HFFc6 (cell line): ENCODE data around the gene OR2F2. TPM values are rescaled to one million over a fixed set of nuclear protein-coding genes. Genes with fewer than 3 reads are reported as not detected.

Experiments
- DNase-seq: peaks from one replicate; pipeline ENCODE4 v3.0.0-alpha.2; 2018
- H3K27ac Mint-ChIP-seq: 2 replicates; pipeline ENCODE4 v1.8.0; 2020; ENCODE audit warnings: mild to moderate bottlenecking, mixed read lengths
- H3K27me3 Mint-ChIP-seq: 2 replicates; pipeline ENCODE4 v1.8.0; 2021; ENCODE audit warnings: mild to moderate bottlenecking, moderate library complexity, mixed read lengths; ENCODE audit not compliant: insufficient read depth
- H3K36me3 Mint-ChIP-seq: 2 replicates; pipeline ENCODE4 v1.8.0; 2021; ENCODE audit warnings: low read depth, mixed read lengths
- H3K4me1 Mint-ChIP-seq: 2 replicates; pipeline ENCODE4 v1.8.0; 2020; ENCODE audit warnings: low read depth, mixed read lengths
- H3K4me3 Mint-ChIP-seq: 2 replicates; pipeline ENCODE4 v1.8.0; 2020; ENCODE audit warnings: mild to moderate bottlenecking, moderate library complexity, mixed read lengths
- H3K9me3 Mint-ChIP-seq: 2 replicates; pipeline ENCODE4 v1.8.0; 2020; ENCODE audit warnings: mild to moderate bottlenecking, mixed read lengths
- CTCF ChIP-seq: fragments of 200-600 bp; sonication (generic); IDR thresholded peaks from 2 replicates; pipeline ENCODE4 v1.5.0; 2021; ENCODE audit warnings: antibody characterized with exemption, mild to moderate bottlenecking
- total RNA-seq, 6 experiments: library from RNA; stranded (reverse); fragmentation: NEBNext Ultra II Directional; extraction: Animal tissue kit (Norgen Biotek cat#: 25700); gene quantifications; 2 replicates in 1 of 6; 3 replicates in 5 of 6; pipeline ENCODE4 v1.2.3, GENCODE V29; 2021

OR2F2 gene
- total RNA-seq, 6 experiments from 2014 or later = not detected

GRCh38 chr7:143967398-143967797, 32.4 kb downstream of the OR2F2 start:
- TF ChIP-seq CTCF = no peak
- H3K4me3 Mint-ChIP-seq = no peak overlapping the region
- H3K36me3 Mint-ChIP-seq = no peaks in the 10 kb centered on the region
- no peaks in the 10 kb centered on the region; the same call in 1 of the 2 replicates for H3K9me3 Mint-ChIP-seq
- no peaks in the 10 kb centered on the region for H3K27me3 Mint-ChIP-seq
- no peak for DNase-seq
- no peaks in the 10 kb centered on the region; the same call in 1 of the 2 replicates for H3K4me1 Mint-ChIP-seq
- no peak overlapping the region for H3K27ac Mint-ChIP-seq

GRCh38 chr7:143973870-143974416, 38.9 kb downstream of the OR2F2 start:
- peaks cover 17% of the 10 kb centered on the region for H3K4me1 Mint-ChIP-seq
- no peak for DNase-seq
- H3K27me3 Mint-ChIP-seq = no peaks in the 10 kb centered on the region
- no peak for TF ChIP-seq CTCF
- no peak overlapping the region for H3K4me3 Mint-ChIP-seq
- no peaks in the 10 kb centered on the region for H3K36me3 Mint-ChIP-seq
- H3K27ac Mint-ChIP-seq = no peak overlapping the region
- H3K9me3 Mint-ChIP-seq = no peaks in the 10 kb centered on the region; the same call in 1 of the 2 replicates

GRCh38 chr7:143974459-143974858, 39.4 kb downstream of the OR2F2 start:
- Mint-ChIP-seq H3K36me3 (no peaks in the 10 kb centered on the region), H3K4me3 (no peak overlapping the region), H3K9me3 (no peaks in the 10 kb centered on the region), H3K27ac (no peak overlapping the region), H3K4me1 (peaks cover 22% of the 10 kb centered on the region), H3K27me3 (no peaks in the 10 kb centered on the region)
- DNase-seq = peak; percentile 48
- no peak for TF ChIP-seq CTCF

GRCh38 chr7:143975617-143976016, 40.6 kb downstream of the OR2F2 start:
- H3K4me1 Mint-ChIP-seq = peaks cover 34% of the 10 kb centered on the region
- H3K4me3 Mint-ChIP-seq = no peak overlapping the region
- H3K36me3 Mint-ChIP-seq = no peaks in the 10 kb centered on the region
- H3K27me3 Mint-ChIP-seq = no peaks in the 10 kb centered on the region
- H3K27ac Mint-ChIP-seq = no peak overlapping the region
- H3K9me3 Mint-ChIP-seq = no peaks in the 10 kb centered on the region
- peak; percentile 12 for DNase-seq
- peak; percentile 23; the same call in 1 of the 2 replicates for TF ChIP-seq CTCF

- no peak for TF ChIP-seq CTCF
- no peaks in the 10 kb centered on the region for H3K36me3 Mint-ChIP-seq
- DNase-seq = peak; percentile 20
- no peaks in the 10 kb centered on the region for H3K9me3 Mint-ChIP-seq
- H3K4me3 Mint-ChIP-seq = no peak overlapping the region
- no peaks in the 10 kb centered on the region for H3K27me3 Mint-ChIP-seq
- H3K4me1 Mint-ChIP-seq = peaks cover 40% of the 10 kb centered on the region
- H3K27ac Mint-ChIP-seq = peak overlapping the region; percentile 37; the same call in 1 of the 2 replicates
Measured at GRCh38 chr7:143978585-143978984, 43.6 kb downstream of the OR2F2 start.
